Activated CD8-positive, alpha-beta memory T cell treated with anti-CD3 and anti-CD28 coated beads, Interleukin-2, amount 10 ng/mL, durations not matched to agents 7 days and 5 days (primary cell): ENCODE measurements around the gene LTA4H. TPM values are rescaled to one million over a fixed set of nuclear protein-coding genes. Genes with fewer than 3 reads are reported as not detected.

Experiments used
- ATAC-seq: fragments of 150-1000 bp; cut with Tn5 transposase; one replicate; pipeline ENCODE4 v1.10.0; 2021; ENCODE audit warnings: moderate library complexity
- CTCF ChIA-PET: fragments of 350-600 bp; sonication (Branson Sonifier 250); formaldehyde crosslinking; loops from one replicate; lab custom pipeline; 2021; ENCODE audit warnings: antibody characterized with exemption; lab: Charles Lee
- DNase-seq: peaks from one replicate; pipeline ENCODE4 v3.0.0-alpha.2; 2020
- H3K27ac Mint-ChIP-seq: one replicate; pipeline ENCODE4 v1.8.0; 2021; ENCODE audit warnings: mild to moderate bottlenecking, mixed read lengths
- H3K27me3 Mint-ChIP-seq: one replicate; pipeline ENCODE4 v1.8.0; 2021; ENCODE audit warnings: mixed read lengths
- H3K36me3 Mint-ChIP-seq: one replicate; pipeline ENCODE4 v1.8.0; 2021; ENCODE audit warnings: mild to moderate bottlenecking, mixed read lengths
- H3K4me1 Mint-ChIP-seq: one replicate; pipeline ENCODE4 v1.8.0; 2021; ENCODE audit warnings: mixed read lengths
- H3K4me3 Mint-ChIP-seq: one replicate; pipeline ENCODE4 v1.8.0; 2021; ENCODE audit warnings: mild to moderate bottlenecking, moderate library complexity, mixed read lengths
- H3K9me3 Mint-ChIP-seq: one replicate; pipeline ENCODE4 v1.8.0; 2022; ENCODE audit warnings: low read depth, mixed read lengths
- total RNA-seq, 2 experiments: library from RNA; stranded (reverse); gene quantifications; one replicate each; pipeline ENCODE4 v1.2.3, GENCODE V29; 2021

Gene LTA4H
- total RNA-seq, 2 experiments from 2014 or later: 42.4 to 52.9 TPM

DNA sequence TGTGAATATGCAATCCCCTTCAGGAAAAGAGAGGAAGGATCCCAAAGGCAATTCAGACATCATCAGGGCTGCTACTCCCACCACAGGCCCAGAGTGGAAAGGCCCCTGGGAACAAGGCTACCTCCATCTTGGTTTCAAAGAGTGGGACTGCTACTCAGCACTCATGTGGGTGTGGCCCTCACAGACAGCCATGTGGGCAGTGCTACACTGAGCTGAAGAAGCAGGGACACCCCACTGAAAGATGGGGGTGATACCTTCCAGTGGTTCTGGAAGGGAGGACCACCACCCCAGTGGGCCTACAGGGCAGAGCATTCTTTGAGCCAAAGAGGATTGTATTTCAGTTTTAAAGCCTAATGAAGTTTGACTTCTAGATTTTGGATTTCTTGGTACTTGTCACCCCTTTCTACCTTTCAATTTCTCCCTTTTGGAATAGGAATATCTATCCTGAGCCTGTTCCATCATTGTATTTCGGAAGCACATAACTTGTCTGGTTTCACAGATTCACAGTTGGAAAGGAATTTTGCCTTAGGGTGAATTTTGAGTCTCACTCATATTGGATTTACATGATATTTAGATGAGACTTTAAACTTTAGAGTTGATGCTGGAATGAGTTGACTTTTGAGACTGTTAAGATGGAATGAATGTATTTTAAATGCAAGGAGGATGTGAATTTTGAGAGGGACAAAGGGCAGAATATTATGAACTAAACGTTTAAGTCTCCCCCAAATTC, 16.5 kb upstream of the LTA4H start:
- peaks cover 23% of the 10 kb centered on the region for H3K4me1 Mint-ChIP-seq
- DNase-seq (no peak), ATAC-seq (no peak)
- CTCF ChIA-PET: interaction anchor here (0.9 kb wide), 1 partner anchor 465 kb away, joined by 3 read pairs; no protein-coding TSS in a partner anchor
- peaks cover 7% of the 10 kb centered on the region for H3K9me3 Mint-ChIP-seq
- H3K27ac Mint-ChIP-seq: no peak overlapping the region
- no peak overlapping the region for H3K4me3 Mint-ChIP-seq
- H3K27me3 Mint-ChIP-seq: no peaks in the 10 kb centered on the region
- peaks cover 8% of the 10 kb centered on the region for H3K36me3 Mint-ChIP-seq

- no peak for ATAC-seq
- Mint-ChIP-seq H3K36me3 (peaks cover 8% of the 10 kb centered on the region), H3K9me3 (peaks cover 7% of the 10 kb centered on the region), H3K27me3 (no peaks in the 10 kb centered on the region), H3K27ac (no peak overlapping the region), H3K4me3 (no peak overlapping the region), H3K4me1 (peaks cover 38% of the 10 kb centered on the region)
- CTCF ChIA-PET: interaction anchor here (0.8 kb wide), 1 partner anchor 165 kb away, joined by 3 read pairs; no protein-coding TSS in a partner anchor
- DNase-seq: no peak
Observed at GRCh38 chr12:96050139-96050538, 14.8 kb upstream of the LTA4H start.

DNA sequence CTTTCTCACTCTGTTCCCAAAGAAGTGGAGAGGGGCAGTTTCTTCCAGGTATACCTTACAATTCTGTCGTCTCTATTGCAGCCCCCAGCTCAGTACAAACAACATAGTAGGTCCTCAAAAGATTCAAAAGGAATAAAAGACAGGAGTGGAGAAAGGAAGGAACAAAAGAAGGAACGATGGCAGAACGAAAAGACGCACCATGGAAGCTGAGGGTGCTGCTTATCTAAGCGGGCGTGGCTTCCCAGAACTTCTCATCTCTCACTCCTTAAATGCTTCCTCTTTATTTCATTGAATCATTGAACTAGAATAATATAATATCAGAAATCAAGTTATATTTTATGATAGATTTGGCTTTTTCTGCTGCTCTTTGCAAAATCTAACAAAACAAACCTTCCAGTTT, 13.7 kb upstream of the LTA4H start:
- DNase-seq (no peak), ATAC-seq (no peak)
- Mint-ChIP-seq H3K27ac (no peak overlapping the region), H3K36me3 (peaks cover 8% of the 10 kb centered on the region), H3K4me3 (no peak overlapping the region), H3K27me3 (no peaks in the 10 kb centered on the region), H3K4me1 (peaks cover 47% of the 10 kb centered on the region), H3K9me3 (peaks cover 7% of the 10 kb centered on the region)
- CTCF ChIA-PET: interaction anchor here (0.5 kb wide), 1 partner anchor 134 kb away, joined by 3 read pairs; no protein-coding TSS in a partner anchor

GRCh38 chr12:96048393-96048969, 13.1 kb upstream of the LTA4H start:
- peaks cover 5% of the 10 kb centered on the region for H3K9me3 Mint-ChIP-seq
- peak overlapping the region; percentile 89 for H3K27ac Mint-ChIP-seq
- DNase-seq (no peak), ATAC-seq (no peak)
- H3K27me3 Mint-ChIP-seq: no peaks in the 10 kb centered on the region
- CTCF ChIA-PET: interaction anchor here (0.8 to 1.1 kb wide), 2 partner anchors 131 to 163 kb away, joined by 3 to 4 read pairs; no protein-coding TSS in a partner anchor
- peaks cover 48% of the 10 kb centered on the region for H3K4me1 Mint-ChIP-seq
- no peak overlapping the region for H3K4me3 Mint-ChIP-seq
- peaks cover 8% of the 10 kb centered on the region for H3K36me3 Mint-ChIP-seq

GRCh38 chr12:96047229-96048211, 12.1 kb upstream of the LTA4H start:
- CTCF ChIA-PET: interaction anchor here (0.8 to 1.1 kb wide), 3 partner anchors 12 to 164 kb away, joined by 3 to 4 read pairs (median 3); no protein-coding TSS in a partner anchor
- Mint-ChIP-seq H3K27me3 (no peaks in the 10 kb centered on the region), H3K9me3 (peaks cover 3% of the 10 kb centered on the region), H3K4me1 (peaks cover 48% of the 10 kb centered on the region), H3K4me3 (peak overlapping the region; percentile 0), H3K36me3 (peaks cover 8% of the 10 kb centered on the region), H3K27ac (peak overlapping the region; percentile 89)
- DNase-seq: no peak
- peak; percentile 75 for ATAC-seq

DNA sequence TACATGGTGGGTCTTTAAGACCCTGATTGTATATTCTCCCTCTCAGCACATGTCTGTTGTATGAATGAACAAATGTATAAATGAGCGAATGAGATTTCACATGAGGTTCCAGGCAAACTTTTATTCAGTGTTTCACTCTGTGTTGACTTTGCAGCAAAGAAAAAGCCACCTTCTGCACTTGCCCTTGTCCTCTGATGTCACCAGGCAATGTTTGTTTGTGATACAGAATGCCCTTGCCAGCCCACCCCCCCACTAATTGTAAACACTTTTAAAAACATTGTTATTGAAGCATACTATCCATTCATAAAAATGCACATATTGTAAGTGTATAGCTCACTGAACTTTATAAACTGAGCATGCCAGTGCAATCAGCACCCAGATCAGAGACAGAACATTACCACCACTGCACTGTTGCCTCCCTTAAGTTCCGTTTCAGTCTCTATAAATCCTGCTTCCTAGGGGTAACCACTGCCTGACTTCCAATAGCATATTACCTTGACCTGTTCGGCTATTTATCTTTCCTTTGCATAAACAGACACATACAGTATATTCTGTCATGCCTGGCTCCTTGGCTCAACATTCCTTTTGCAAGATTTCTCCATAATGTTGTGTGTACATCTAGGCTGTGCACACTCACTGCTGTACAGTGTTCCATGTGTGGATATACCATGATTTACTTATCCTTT, 11.3 kb upstream of the LTA4H start:
- peak overlapping the region; percentile 89 for H3K27ac Mint-ChIP-seq
- no peaks in the 10 kb centered on the region for H3K27me3 Mint-ChIP-seq
- DNase-seq (no peak), ATAC-seq (peak; percentile 5)
- no peak overlapping the region for H3K4me3 Mint-ChIP-seq
- CTCF ChIA-PET: interaction anchor here (0.9 kb wide), 1 partner anchor 11 kb away, joined by 3 read pairs; no protein-coding TSS in a partner anchor
- peaks cover 3% of the 10 kb centered on the region for H3K9me3 Mint-ChIP-seq
- peaks cover 48% of the 10 kb centered on the region for H3K4me1 Mint-ChIP-seq
- H3K36me3 Mint-ChIP-seq: peaks cover 8% of the 10 kb centered on the region

- DNase-seq: no peak
- Mint-ChIP-seq H3K36me3 (peaks cover 4% of the 10 kb centered on the region), H3K9me3 (peaks cover 3% of the 10 kb centered on the region), H3K4me3 (no peak overlapping the region), H3K27me3 (no peaks in the 10 kb centered on the region), H3K4me1 (peaks cover 51% of the 10 kb centered on the region), H3K27ac (peak overlapping the region; percentile 44)
- no peak for ATAC-seq
- CTCF ChIA-PET: interaction anchor here (1.2 kb wide), 1 partner anchor 169 kb away, joined by 4 read pairs; no protein-coding TSS in a partner anchor
Observed at GRCh38 chr12:96045566-96045965, 10.2 kb upstream of the LTA4H start.

- Mint-ChIP-seq H3K9me3 (no peaks in the 10 kb centered on the region), H3K27ac (no peak overlapping the region), H3K27me3 (no peaks in the 10 kb centered on the region), H3K36me3 (no peaks in the 10 kb centered on the region), H3K4me1 (peaks cover 51% of the 10 kb centered on the region), H3K4me3 (no peak overlapping the region)
- DNase-seq (no peak), ATAC-seq (no peak)
- CTCF ChIA-PET: interaction anchor here (1.1 to 1.2 kb wide), 2 partner anchors 9 to 170 kb away, joined by 3 to 4 read pairs; partner anchors contain the start of gene LTA4H
Observed at GRCh38 chr12:96044943-96045290, 9.5 kb upstream of the LTA4H start.

- Mint-ChIP-seq H3K36me3 (no peaks in the 10 kb centered on the region), H3K4me3 (no peak overlapping the region), H3K4me1 (peaks cover 48% of the 10 kb centered on the region), H3K27me3 (no peaks in the 10 kb centered on the region), H3K9me3 (no peaks in the 10 kb centered on the region), H3K27ac (no peak overlapping the region)
- CTCF ChIA-PET: interaction anchor here (1.1 to 1.2 kb wide), 2 partner anchors 9 to 171 kb away, joined by 3 to 4 read pairs; partner anchors contain the start of gene LTA4H
- DNase-seq (no peak), ATAC-seq (no peak)
Observed at GRCh38 chr12:96044017-96044942, 8.9 kb upstream of the LTA4H start.

GRCh38 chr12:96041181-96041580, 5.8 kb upstream of the LTA4H start:
- Mint-ChIP-seq H3K4me1 (peaks cover 20% of the 10 kb centered on the region), H3K27ac (no peak overlapping the region), H3K4me3 (no peak overlapping the region), H3K36me3 (no peaks in the 10 kb centered on the region), H3K9me3 (no peaks in the 10 kb centered on the region), H3K27me3 (no peaks in the 10 kb centered on the region)
- CTCF ChIA-PET: interaction anchor here (0.9 to 1.7 kb wide), 3 partner anchors 20 to 174 kb away, joined by 3 to 5 read pairs (median 4); no protein-coding TSS in a partner anchor
- DNase-seq (no peak), ATAC-seq (no peak)

DNA sequence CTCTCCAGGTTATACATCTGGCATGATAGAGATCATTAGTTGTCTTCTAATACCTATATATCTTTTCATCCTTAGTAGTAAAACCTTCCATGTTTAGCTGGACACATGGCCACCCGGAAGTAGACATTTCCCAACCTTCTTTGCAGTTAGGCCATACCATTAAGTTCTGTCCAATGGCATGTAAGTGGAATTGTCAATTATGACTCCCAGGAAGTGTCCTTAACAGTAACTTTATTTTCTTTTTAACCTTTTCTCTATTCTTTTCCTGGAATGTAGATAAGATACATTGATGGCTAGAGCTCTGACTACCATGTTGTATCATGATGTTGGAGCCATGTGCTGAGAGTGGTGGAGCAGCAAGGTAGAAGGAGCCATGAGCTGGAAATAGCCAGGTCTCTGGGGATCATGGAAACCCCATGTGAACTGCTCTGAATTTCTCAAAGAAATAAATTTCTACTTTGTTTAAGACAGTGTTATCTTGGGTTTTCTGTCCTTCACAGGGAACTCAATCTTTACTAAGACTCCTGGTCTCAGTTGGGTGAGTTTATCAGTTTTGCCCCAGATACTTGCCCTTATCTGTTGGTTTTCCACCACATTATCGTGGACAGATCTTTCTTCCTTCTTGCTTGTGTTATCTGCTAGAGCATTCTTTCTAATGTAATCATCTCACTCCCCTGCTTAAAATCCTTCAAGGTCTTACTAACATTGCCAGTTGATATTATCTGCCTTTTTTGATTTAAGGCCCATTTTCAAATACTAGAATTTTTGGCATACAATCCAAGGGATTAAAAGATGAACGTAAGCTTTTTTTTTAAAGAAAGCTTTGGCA, 5.1 kb upstream of the LTA4H start:
- no peaks in the 10 kb centered on the region for H3K36me3 Mint-ChIP-seq
- H3K27me3 Mint-ChIP-seq: no peaks in the 10 kb centered on the region
- no peaks in the 10 kb centered on the region for H3K9me3 Mint-ChIP-seq
- DNase-seq: no peak
- CTCF ChIA-PET: interaction anchor here (1.7 kb wide), 2 partner anchors 20 to 42 kb away, joined by 4 to 5 read pairs; no protein-coding TSS in a partner anchor
- no peak overlapping the region for H3K4me3 Mint-ChIP-seq
- no peak overlapping the region for H3K27ac Mint-ChIP-seq
- no peak for ATAC-seq
- H3K4me1 Mint-ChIP-seq: peaks cover 15% of the 10 kb centered on the region
